ENCODE data around the gene GJB3.

- TF ChIP-seq PCBP2 (IDR thresholded peaks at IDR 0.05; ENCODE audit: low read depth, low read length, poor library complexity, severe bottlenecking) = no peak
- TF ChIP-seq POLR2AphosphoS5 (IDR thresholded peaks at IDR 0.05; ENCODE audit: control insufficient read depth, insufficient read depth, low read depth, low read length) = no peak
Observed at GRCh38 chr1:34785875-34786470, 5.0 kb downstream of the GJB3 start.

Data from K562 (cell line).